SHP77 treated with DMSO at 0.1 percent for 48 hours (cell line): Measurements from ENCODE around the gene ACOT4.
"Not testable (repeated sequence)": the region's sequence is repeated elsewhere in the genome, so short reads cannot be mapped to it uniquely, and the experiment has no call there.

ENCODE experiments used
- DNase-seq: peaks from one replicate; lab custom pipeline; 2025; lab: John Stamatoyannopoulos, UW

Gene ACOT4, protein sequence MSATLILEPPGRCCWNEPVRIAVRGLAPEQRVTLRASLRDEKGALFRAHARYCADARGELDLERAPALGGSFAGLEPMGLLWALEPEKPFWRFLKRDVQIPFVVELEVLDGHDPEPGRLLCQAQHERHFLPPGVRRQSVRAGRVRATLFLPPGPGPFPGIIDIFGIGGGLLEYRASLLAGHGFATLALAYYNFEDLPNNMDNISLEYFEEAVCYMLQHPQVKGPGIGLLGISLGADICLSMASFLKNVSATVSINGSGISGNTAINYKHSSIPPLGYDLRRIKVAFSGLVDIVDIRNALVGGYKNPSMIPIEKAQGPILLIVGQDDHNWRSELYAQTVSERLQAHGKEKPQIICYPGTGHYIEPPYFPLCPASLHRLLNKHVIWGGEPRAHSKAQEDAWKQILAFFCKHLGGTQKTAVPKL

GRCh38 chr14:73591690-73592449 is at the start of gene ACOT4:
ACOT4 (plus strand) TSS chr14:73591873; CDS start chr14:73591960, 87 bp downstream.
- DNase-seq: no peak

GRCh38 chr14:73542961-73543360 is 48.7 kb upstream of the ACOT4 start:
- DNase-seq: not testable (repeated sequence)

- DNase-seq: not testable (repeated sequence)
Measured at GRCh38 chr14:73545353-73545752, 46.3 kb upstream of the ACOT4 start.

- DNase-seq: not testable (repeated sequence)
Measured at GRCh38 chr14:73549097-73549496, 42.6 kb upstream of the ACOT4 start.

DNA sequence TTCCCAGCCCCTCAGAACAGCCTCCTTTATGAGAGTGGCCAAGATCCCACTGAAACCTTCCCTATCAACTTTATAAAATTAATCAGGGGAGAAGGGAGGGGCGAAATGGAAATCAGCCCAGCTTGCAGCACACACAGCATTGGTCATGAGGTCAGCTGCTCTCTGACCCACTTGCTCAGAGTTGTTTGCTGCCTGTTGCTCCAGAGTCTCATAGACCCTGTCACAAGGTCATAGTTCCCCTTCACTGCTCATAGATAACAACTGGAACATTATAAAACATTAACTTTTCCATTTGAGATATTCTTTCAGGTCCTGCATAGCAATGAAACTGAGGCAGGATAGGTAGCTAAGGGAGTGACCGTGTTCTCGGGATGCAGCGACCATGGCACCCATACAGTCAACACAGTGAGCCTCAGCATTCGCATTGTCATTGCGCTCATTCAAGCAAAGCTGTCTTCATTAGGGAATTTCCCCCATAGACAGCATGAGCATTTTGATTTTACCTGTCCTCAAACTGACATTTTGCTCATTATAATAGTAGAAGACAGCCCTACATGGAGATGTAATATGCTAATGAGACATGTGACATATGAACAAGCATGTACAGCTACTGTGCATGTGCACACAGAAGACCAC is 41.7 kb upstream of the ACOT4 start:
- not testable (repeated sequence) for DNase-seq

DNA sequence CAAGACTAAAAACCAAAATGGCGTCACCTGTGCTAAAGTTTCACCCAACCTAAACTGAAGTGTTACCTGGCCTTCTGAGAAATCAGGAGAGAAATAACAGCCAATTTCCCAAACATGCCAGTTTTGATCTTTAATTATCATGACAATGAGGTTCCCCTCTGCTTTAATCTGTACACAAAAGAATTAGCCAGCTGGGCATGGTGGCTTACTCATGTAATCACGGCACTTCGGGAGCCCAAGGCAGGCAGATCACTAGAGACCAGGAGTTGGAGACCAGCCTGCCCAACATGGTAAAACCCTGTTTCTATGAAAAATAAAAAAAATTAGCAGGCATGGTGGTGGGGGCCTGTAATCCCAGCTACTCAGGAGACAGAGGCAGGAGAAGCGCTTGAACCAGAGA is 37.8 kb upstream of the ACOT4 start:
- no peak for DNase-seq

- DNase-seq: not testable (repeated sequence)
Measured at GRCh38 chr14:73557201-73557600, 34.5 kb upstream of the ACOT4 start.

DNA sequence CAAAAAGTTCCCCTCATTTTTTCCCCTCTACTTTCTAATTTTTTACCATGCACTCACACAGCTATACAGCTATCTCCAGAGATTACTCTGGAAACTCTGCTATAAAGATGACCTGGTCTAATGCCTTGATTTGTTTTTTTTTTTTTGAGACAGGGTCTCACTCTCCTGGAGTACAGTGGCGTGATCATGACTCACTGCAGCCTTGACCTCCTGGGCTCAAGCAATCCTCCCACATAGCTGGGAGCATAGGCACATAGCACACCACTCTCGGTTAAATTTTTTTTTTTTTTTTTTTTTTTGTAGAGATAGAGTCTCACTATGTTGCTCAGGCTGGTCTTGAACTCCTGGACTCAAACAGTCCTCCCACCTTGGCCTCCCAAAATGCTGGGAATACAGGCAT is 33.4 kb upstream of the ACOT4 start:
- DNase-seq: not testable (repeated sequence)

DNA sequence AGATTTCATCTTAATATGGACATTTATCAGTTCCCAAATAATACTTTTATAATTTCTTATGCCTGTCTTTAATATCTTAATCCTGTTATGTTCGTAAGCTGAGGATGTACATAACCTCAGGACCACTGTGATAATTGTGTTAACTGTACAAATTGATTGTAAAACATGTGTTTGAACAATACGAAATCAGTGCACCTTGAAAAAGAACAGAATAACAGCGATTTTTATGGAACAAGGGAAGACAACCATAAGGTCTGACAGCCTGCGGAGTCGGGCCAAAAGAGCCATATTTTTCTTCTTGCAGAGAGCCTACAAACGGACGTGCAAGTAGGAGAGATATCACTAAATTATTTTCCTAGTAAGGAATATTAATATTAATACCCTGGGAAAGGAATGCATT is 29.4 kb upstream of the ACOT4 start:
- DNase-seq: not testable (repeated sequence)

DNA sequence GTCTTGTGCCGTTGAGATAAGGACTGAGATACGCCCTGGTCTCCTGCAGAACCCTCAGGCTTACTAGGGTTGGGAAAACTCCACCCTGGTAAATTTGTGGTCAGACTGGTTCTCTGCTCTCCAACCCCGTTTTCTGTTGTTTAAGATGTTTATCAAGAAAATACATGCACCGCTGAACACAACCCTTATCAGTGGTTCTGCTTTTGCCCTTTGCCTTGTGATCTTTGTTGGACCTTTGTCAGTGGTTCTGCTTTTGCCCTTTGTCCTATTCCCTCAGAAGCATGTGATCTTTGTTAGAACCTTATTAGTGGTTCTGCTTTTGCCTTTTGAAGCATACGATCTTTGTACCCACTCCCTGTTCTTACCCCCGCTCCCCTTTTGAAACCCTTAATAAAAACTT is 29.0 kb upstream of the ACOT4 start:
- not testable (repeated sequence) for DNase-seq

- DNase-seq: not testable (repeated sequence)
Measured at GRCh38 chr14:73566431-73566830, 25.2 kb upstream of the ACOT4 start.

- not testable (repeated sequence) for DNase-seq
Measured at GRCh38 chr14:73566935-73567334, 24.7 kb upstream of the ACOT4 start.

- no peak for DNase-seq
Measured at GRCh38 chr14:73567358-73567757, 24.3 kb upstream of the ACOT4 start.

GRCh38 chr14:73567951-73568885 is 23.5 kb upstream of the ACOT4 start:
- no peak for DNase-seq

GRCh38 chr14:73568886-73569184 is 22.8 kb upstream of the ACOT4 start:
- not testable (repeated sequence) for DNase-seq

- peak; percentile 42 for DNase-seq
Measured at GRCh38 chr14:73569185-73569958, 22.3 kb upstream of the ACOT4 start, which contains the start of gene ACOT2. ACOT2 (plus strand) TSS chr14:73569213; CDS start chr14:73569241, 28 bp downstream.

DNA sequence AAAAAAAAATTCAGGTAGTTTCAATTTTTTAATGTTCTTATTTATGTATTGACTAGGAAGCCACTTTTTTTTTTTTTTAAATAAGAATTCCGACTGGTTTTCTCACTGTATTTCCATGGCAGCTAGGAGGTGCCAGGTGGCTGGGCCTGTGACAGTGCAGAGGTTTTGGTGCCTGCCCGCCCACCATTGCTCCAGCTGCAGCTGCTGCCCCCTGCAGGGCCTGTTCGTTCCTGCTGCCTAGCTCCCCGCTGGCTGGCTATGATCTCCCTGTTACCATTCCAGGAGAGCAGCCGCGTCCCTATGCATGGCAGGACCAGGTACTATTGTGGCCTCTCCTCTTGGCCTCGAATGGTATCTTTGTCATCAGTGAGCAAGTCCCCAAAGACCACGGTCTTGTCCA is 20.8 kb upstream of the ACOT4 start:
- peak; percentile 10 for DNase-seq

DNA sequence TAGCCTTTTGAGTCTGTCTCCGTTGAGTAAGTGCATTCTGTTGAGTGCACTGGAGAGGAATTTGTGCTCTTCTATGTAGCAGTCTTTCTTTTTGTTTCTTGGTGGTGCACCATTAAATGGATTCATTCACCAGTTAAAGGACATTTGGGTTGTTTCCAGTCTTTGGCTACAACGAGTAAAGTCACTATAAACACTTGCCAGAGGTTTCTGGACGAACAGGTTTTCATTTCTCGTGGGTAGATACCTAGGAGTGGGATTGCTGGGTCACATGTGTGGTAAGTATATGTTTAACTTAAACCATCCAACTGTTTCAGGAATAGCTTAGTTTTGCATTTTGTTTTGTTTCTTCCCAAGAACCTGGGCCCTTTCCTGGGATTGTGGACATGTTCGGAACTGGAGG is 18.6 kb upstream of the ACOT4 start:
- not testable (repeated sequence) for DNase-seq

DNA sequence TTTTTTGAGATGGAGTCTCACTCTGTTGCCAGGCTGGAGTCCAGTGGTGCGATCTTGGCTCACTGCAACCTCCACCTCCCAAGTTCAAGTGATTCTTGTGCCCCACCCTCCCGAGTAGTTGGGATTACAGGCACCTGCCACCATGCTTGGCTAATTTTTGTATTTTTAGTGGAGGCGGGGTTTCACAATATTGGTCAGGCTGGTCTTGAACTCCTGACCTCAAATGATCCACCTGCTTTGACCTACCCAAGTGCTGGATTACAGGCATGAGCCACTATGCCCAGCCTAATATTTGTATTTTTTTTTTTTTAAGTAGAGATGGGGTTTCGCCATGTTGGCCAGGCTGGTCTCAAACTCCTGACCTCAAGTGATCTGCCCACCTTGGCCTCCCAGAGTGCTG is 17.9 kb upstream of the ACOT4 start:
- DNase-seq: not testable (repeated sequence)

DNA sequence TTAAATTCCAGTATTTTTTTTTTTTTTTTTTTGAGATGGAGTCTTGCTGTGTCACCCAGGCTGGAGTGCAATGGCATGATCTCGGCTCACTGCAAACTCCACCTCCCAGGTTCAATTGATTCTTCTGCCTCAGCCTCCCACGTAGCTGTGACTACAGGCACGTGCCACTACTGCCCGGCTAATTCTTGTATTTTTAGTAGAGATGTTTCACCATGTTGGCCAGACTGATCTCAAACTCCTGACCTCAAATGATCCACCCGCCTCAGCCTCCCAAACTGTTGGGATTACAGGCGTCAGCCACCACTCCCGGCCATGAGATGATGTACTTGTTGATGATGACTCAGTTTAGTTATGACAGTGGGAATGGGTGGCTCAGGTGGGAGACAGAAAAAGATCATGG is 17.4 kb upstream of the ACOT4 start:
- DNase-seq: not testable (repeated sequence)

DNA sequence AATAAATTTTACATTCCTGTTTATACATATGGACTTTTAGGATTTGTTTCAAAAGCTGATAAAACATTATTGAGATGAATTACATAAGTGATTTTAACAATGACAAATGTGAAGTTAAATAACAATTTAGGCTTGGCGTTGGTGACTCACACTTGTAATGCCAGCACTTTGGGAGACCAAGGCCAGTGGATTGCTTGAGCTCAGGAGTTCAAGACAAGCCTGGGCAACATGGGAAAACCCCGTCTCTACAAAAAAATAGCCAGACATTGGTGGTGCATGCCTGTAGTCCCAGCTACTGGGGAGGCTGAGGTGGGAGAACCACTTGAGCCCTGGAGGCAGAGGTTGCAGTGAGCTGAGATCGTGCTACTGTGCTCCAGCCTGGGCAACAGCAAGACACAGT is 15.3 kb upstream of the ACOT4 start:
- no peak for DNase-seq
